A549 (cell line): ENCODE measurements around the gene ADGRG3. TPM values are rescaled to one million over a fixed set of nuclear protein-coding genes. Genes with fewer than 3 reads are reported as not detected.
A peak's percentile ranks its signal among the peaks of the same experiment; 100 is the strongest.

ENCODE experiments used
- ATAC-seq, 2 experiments: fragments of 200-7000 bp in 1 of 2; fragments of >200 bp in 1 of 2; cut with Nextera tagmentation in 1 of 2; cut with Tn5 transposase in 1 of 2; 3 replicates each; pipeline versions ENCODE4 v1.8.0 to v1.9.1; 2018 to 2020; ENCODE audit warnings: mild to moderate bottlenecking in 1 of 2, moderate library complexity in 1 of 2
- CTCF ChIA-PET: fragments of 300-600 bp; sonication (Branson Sonifier 250); formaldehyde crosslinking; extraction: SDS; loops from one replicate; lab custom pipeline; 2021; ENCODE audit warnings: antibody characterized with exemption, inconsistent platforms; lab: Yijun Ruan, JAX
- POLR2A ChIA-PET: fragments of 350-600 bp; formaldehyde crosslinking; extraction: SDS; loops from one replicate; lab custom pipeline; 2021; ENCODE audit warnings: antibody characterized with exemption, inconsistent platforms; lab: Yijun Ruan, JAX
- DNase-seq, 2 experiments: peaks; one replicate each; pipeline versions ENCODE4 v3.0.0 to v3.0.0-alpha.2; 2011 to 2016; ENCODE audit warnings: low read depth in 1 of 2, low spot score in 1 of 2
- FAIRE-seq: peaks from 2 replicates; lab custom pipeline; 2011; peaks lifted over from hg19 to GRCh38; lab: Jason Lieb, UNC
- H3K27ac ChIP-seq, 2 experiments: fragments of >200 bp; sonication (Bioruptor Twin); formaldehyde crosslinking; 3 replicates each; pipeline ENCODE4 v1.5.1; 2016 to 2017
- H3K4me1 ChIP-seq: fragments of >200 bp; sonication (Bioruptor Twin); formaldehyde crosslinking; 3 replicates; pipeline ENCODE4 v1.6.1; 2016
- H3K4me2 ChIP-seq: fragments of >200 bp; sonication (Bioruptor Twin); formaldehyde crosslinking; 3 replicates; pipeline ENCODE4 v1.6.1; 2016
- H3K4me3 ChIP-seq: fragments of >200 bp; sonication (Bioruptor Twin); formaldehyde crosslinking; 3 replicates; pipeline ENCODE4 v1.5.1; 2016
- H3K9me3 ChIP-seq: fragments of >200 bp; sonication (Bioruptor Twin); formaldehyde crosslinking; 3 replicates; pipeline ENCODE4 v1.6.1; 2016
- BHLHE40 ChIP-seq: IDR thresholded peaks from 2 replicates; pipeline ENCODE4 v1.6.1; 2012; ENCODE audit warnings: low read depth, low read length, inconsistent platforms
- CBX8 ChIP-seq: fragments of 200-600 bp; sonication (generic); IDR thresholded peaks from 2 replicates; pipeline ENCODE4 v1.6.1; 2016
- CEBPB ChIP-seq, 2 experiments: fragments of >200 bp in 1 of 2; sonication (Bioruptor Twin) in 1 of 2; formaldehyde crosslinking in 1 of 2; IDR thresholded peaks; 2 replicates each; pipeline ENCODE4 v1.6.1; 2012 to 2016
- CHD4 ChIP-seq: fragments of 200-600 bp; sonication (generic); IDR thresholded peaks from 2 replicates; pipeline ENCODE4 v1.6.1; 2016; ENCODE audit warnings: antibody characterized with exemption, mild to moderate bottlenecking, borderline replicate concordance
- EHF ChIP-seq: fragments of 250-450 bp; sonication (Bioruptor Pico); IDR thresholded peaks from 2 replicates; pipeline ENCODE4 v1.5.0; 2020; ENCODE audit warnings: mild to moderate bottlenecking
- ELK1 ChIP-seq: fragments of 150-350 bp; IDR thresholded peaks from 2 replicates; pipeline ENCODE4 v1.6.1; 2014; ENCODE audit warnings: low read depth, mild to moderate bottlenecking, low read length
- EP300 ChIP-seq, 2 experiments: fragments of >200 bp; sonication (Bioruptor Twin); formaldehyde crosslinking; IDR thresholded peaks; 2 replicates in 1 of 2; 3 replicates in 1 of 2; pipeline ENCODE4 v1.6.1; 2016 to 2017
- ESRRA ChIP-seq: fragments of 150-350 bp; IDR thresholded peaks from 2 replicates; pipeline ENCODE4 v1.6.1; 2014; ENCODE audit warnings: mild to moderate bottlenecking, low read length, borderline replicate concordance
- FOSB ChIP-seq: fragments of 250-450 bp; sonication (Bioruptor Pico); IDR thresholded peaks from 2 replicates; pipeline ENCODE4 v1.5.0; 2020; ENCODE audit warnings: mild to moderate bottlenecking, moderate library complexity
- FOSL2 ChIP-seq, 2 experiments: fragments of 450-650 bp in 1 of 2; fragments of >200 bp in 1 of 2; sonication (Bioruptor Twin) in 1 of 2; formaldehyde crosslinking; IDR thresholded peaks; 2 replicates each; pipeline versions ENCODE4 v1.5.0 to v1.6.1; 2016 to 2020; ENCODE audit warnings: mild to moderate bottlenecking in 1 of 2, moderate library complexity in 1 of 2
- HDAC2 ChIP-seq: fragments of 200-600 bp; sonication (generic); IDR thresholded peaks from 2 replicates; pipeline ENCODE4 v1.6.1; 2016
- HES2 ChIP-seq: fragments of >200 bp; sonication (Bioruptor Twin); formaldehyde crosslinking; IDR thresholded peaks from 2 replicates; pipeline ENCODE4 v1.6.1; 2016
- HEYL ChIP-seq: fragments of 250-450 bp; sonication (Bioruptor Pico); IDR thresholded peaks from 2 replicates; pipeline ENCODE4 v1.8.0; 2021; ENCODE audit warnings: mild to moderate bottlenecking, moderate library complexity
- HOXB13 ChIP-seq: fragments of 250-450 bp; sonication (Bioruptor Pico); IDR thresholded peaks from 2 replicates; pipeline ENCODE4 v1.5.0; 2020; ENCODE audit warnings: low read depth, mild to moderate bottlenecking, moderate library complexity
- HOXB5 ChIP-seq: fragments of 250-450 bp; sonication (Bioruptor Pico); IDR thresholded peaks from 2 replicates; pipeline ENCODE4 v1.5.0; 2020; ENCODE audit warnings: mild to moderate bottlenecking, moderate library complexity
- JUN ChIP-seq, 2 experiments: fragments of >200 bp; sonication (Bioruptor Twin); formaldehyde crosslinking; IDR thresholded peaks; 2 replicates in 1 of 2; 3 replicates in 1 of 2; pipeline ENCODE4 v1.6.1; 2016 to 2017
- KDM5A ChIP-seq: fragments of 200-600 bp; sonication (generic); IDR thresholded peaks from 2 replicates; pipeline ENCODE4 v1.6.1; 2016; ENCODE audit warnings: antibody characterized with exemption, mild to moderate bottlenecking
- MAFK ChIP-seq: fragments of 450-650 bp; IDR thresholded peaks from 2 replicates; pipeline ENCODE4 v1.6.1; 2014; ENCODE audit not compliant: partially characterized antibody
- MAX ChIP-seq: IDR thresholded peaks from 2 replicates; pipeline ENCODE4 v1.6.1; 2012
- MAZ ChIP-seq: fragments of 150-350 bp; IDR thresholded peaks from 2 replicates; pipeline ENCODE4 v1.6.1; 2014; ENCODE audit warnings: antibody characterized with exemption, low read depth, low read length, borderline replicate concordance
- MYC ChIP-seq: IDR thresholded peaks from 2 replicates; pipeline ENCODE4 v1.6.1; 2012; ENCODE audit warnings: mild to moderate bottlenecking, inconsistent platforms, low read length, improper control_type of control experiment, borderline replicate concordance
- NFE2L2 ChIP-seq: fragments of 150-350 bp; conservative IDR thresholded peaks from 2 replicates; pipeline ENCODE4 v1.6.1; 2014; ENCODE audit warnings: low read length
- NR3C1 ChIP-seq: fragments of >200 bp; sonication (Bioruptor Twin); formaldehyde crosslinking; IDR thresholded peaks from 3 replicates; pipeline ENCODE4 v1.6.1; 2017
- RAD21 ChIP-seq, 2 experiments: fragments of >200 bp in 1 of 2; sonication (Bioruptor Twin) in 1 of 2; formaldehyde crosslinking in 1 of 2; IDR thresholded peaks in 1 of 2; conservative IDR thresholded peaks in 1 of 2; 2 replicates in 1 of 2; 3 replicates in 1 of 2; pipeline ENCODE4 v1.6.1; 2012 to 2018; ENCODE audit warnings: inconsistent platforms in 1 of 2
- RCOR1 ChIP-seq: fragments of 150-350 bp; IDR thresholded peaks from 2 replicates; pipeline ENCODE4 v1.6.1; 2014; ENCODE audit warnings: antibody characterized with exemption, low read length, low read depth
- RNF2 ChIP-seq: fragments of 200-600 bp; sonication (generic); IDR thresholded peaks from 2 replicates; pipeline ENCODE4 v1.6.1; 2016; ENCODE audit warnings: low read depth, mild to moderate bottlenecking, antibody characterized with exemption, moderate library complexity, borderline replicate concordance
- TP53 ChIP-seq: fragments of 250-450 bp; sonication (Bioruptor Pico); IDR thresholded peaks from 2 replicates; pipeline ENCODE4 v1.5.0; 2021; ENCODE audit warnings: mild to moderate bottlenecking, moderate library complexity
- USF2 ChIP-seq: fragments of 450-650 bp; IDR thresholded peaks from 2 replicates; pipeline ENCODE4 v1.6.1; 2014; ENCODE audit warnings: antibody characterized with exemption
- ZFP36 ChIP-seq: fragments of 450-650 bp; IDR thresholded peaks from 2 replicates; pipeline ENCODE4 v1.6.1; 2014; ENCODE audit warnings: borderline replicate concordance; ENCODE audit not compliant: partially characterized antibody
- ZNF302 ChIP-seq: fragments of 250-450 bp; sonication (Bioruptor Pico); IDR thresholded peaks from 2 replicates; pipeline ENCODE4 v1.9.0; 2021; ENCODE audit warnings: inconsistent platforms, mild to moderate bottlenecking, moderate library complexity
- WGBS: methylation state at CpG from one replicate; pipeline ENCODE4 v1.1.6; 2017; ENCODE audit errors: missing lambda C conversion rate; 5-methylcytosine and 5-hydroxymethylcytosine counted together
- polyA plus RNA-seq, 4 experiments: library from polyadenylated mRNA; depleted of rRNA in 3 of 4; stranded (reverse); fragments of >200 nt; fragmentation: RNase III in 1 of 4; extraction: RNeasy Plus Mini Kit Qiagen cat#74134 plus additional on column Dnase treatment in 1 of 4; gene quantifications; 2 replicates in 3 of 4; 3 replicates in 1 of 4; pipeline ENCODE4 v1.2.3, GENCODE V29; 2011 to 2017

ADGRG3 gene
- polyA plus RNA-seq, 2 of the 4 experiments (the other 2 are of a cell fraction), result 0.25 to 0.45 TPM

- TF ChIP-seq NFE2L2, result no peak
- TF ChIP-seq RCOR1, result no peak
- TF ChIP-seq HEYL (CRISPR knock-in tag), result no peak
- TF ChIP-seq, all 56 proteins: peak for 0
Observed at GRCh38 chr16:57703416-57704010, 35.4 kb downstream of the ADGRG3 start (continued).

- Histone ChIP-seq H3K4me2 (peak overlapping the region; percentile 66), H3K4me1 (peaks cover 13% of the 10 kb centered on the region), H3K4me3 (no peak overlapping the region), H3K9me3 (no peaks in the 10 kb centered on the region), H3K27ac (peak overlapping the region; percentile 23 to 48; a peak in 4 of 6 replicates)
- TF ChIP-seq MAZ (no peak), ZFP36 (no peak), JUN (IDR thresholded peaks at IDR 0.05) (no peak), HOXB5 (CRISPR knock-in tag) (no peak), MAX (no peak), RCOR1 (no peak), EHF (CRISPR knock-in tag) (no peak), RNF2 (no peak), ZNF302 (no peak), RAD21 (conservative IDR thresholded peaks at IDR 0.05 in 1 of 2, IDR thresholded peaks at IDR 0.05 in 1 of 2) (no peak), KDM5A (no peak), FOSB (CRISPR knock-in tag) (no peak), HDAC2 (no peak), FOSL2 (IDR thresholded peaks at IDR 0.05) (no peak), FOSL2 (CRISPR knock-in tag; IDR thresholded peaks at IDR 0.05) (no peak), ELK1 (no peak), CHD4 (no peak)
- ChIA-PET POLR2A (no interaction called here), CTCF (interaction anchor here (1.0 to 1.7 kb wide), 3 partner anchors 14 to 55 kb away, joined by 3 to 6 read pairs (median 3); no protein-coding TSS in a partner anchor)
- DNase-seq (peak; percentile 24 to 35), ATAC-seq (peak; percentile 27 to 53; a peak in 3 of 6 replicates), FAIRE-seq (no peak)
- 32% methylated on average over 11 of the region's 11 CpGs for WGBS
Observed at GRCh38 chr16:57704011-57704904, 36.2 kb downstream of the ADGRG3 start.

- H3K4me3 ChIP-seq, result no peak overlapping the region
- CTCF ChIA-PET, result interaction anchor here (1.0 to 1.7 kb wide), 2 partner anchors 15 to 55 kb away, joined by 3 to 6 read pairs; no protein-coding TSS in a partner anchor
- no peak for FAIRE-seq
- no peak overlapping the region for H3K4me2 ChIP-seq
- POLR2A ChIA-PET, result no interaction called here
- H3K9me3 ChIP-seq, result no peaks in the 10 kb centered on the region
- no peak for DNase-seq
- ATAC-seq, result peak; percentile 29 to 31; a peak in 3 of 6 replicates
- 84% methylated on average over 4 of the region's 4 CpGs for WGBS
- H3K27ac ChIP-seq, result peak overlapping the region in 1 of 2 experiments; percentile 48; a peak in 2 of 6 replicates
- peaks cover 13% of the 10 kb centered on the region for H3K4me1 ChIP-seq
- no peak for TF ChIP-seq TP53 (CRISPR knock-in tag)
- no peak for TF ChIP-seq ZNF302
- no peak for TF ChIP-seq CEBPB (IDR thresholded peaks at IDR 0.05)
- TF ChIP-seq ESRRA, result no peak
- no peak for TF ChIP-seq HES2
- no peak for TF ChIP-seq MYC
- TF ChIP-seq USF2, result no peak
- no peak for TF ChIP-seq NR3C1
- TF ChIP-seq FOSL2 (IDR thresholded peaks at IDR 0.05), result no peak
- no peak for TF ChIP-seq FOSL2 (CRISPR knock-in tag; IDR thresholded peaks at IDR 0.05)
- TF ChIP-seq HOXB13, result no peak
- TF ChIP-seq MAFK, result no peak
- TF ChIP-seq RNF2, result no peak
- TF ChIP-seq BHLHE40, result no peak
- TF ChIP-seq NFE2L2, result no peak
- TF ChIP-seq CBX8, result no peak
- no peak for TF ChIP-seq EP300 (IDR thresholded peaks at IDR 0.05)
Observed at GRCh38 chr16:57704905-57705852, 37.1 kb downstream of the ADGRG3 start.
